ENCODE results near the gene LIMS2.

LIMS2 gene

GRCh38 chr2:127656569-127657231 lies 18.6 kb downstream of the LIMS2 start:
- DNase-seq: no peak

- DNase-seq: no peak
These were observed 19.9 kb downstream of the LIMS2 start for GRCh38 chr2:127655209-127656073.

GRCh38 chr2:127654838-127655175 lies 20.5 kb downstream of the LIMS2 start:
- DNase-seq: no peak

- DNase-seq: no peak
These were observed 21.1 kb downstream of the LIMS2 start for GRCh38 chr2:127654084-127654837.

GRCh38 chr2:127653421-127654083 lies 21.8 kb downstream of the LIMS2 start:
- no peak for DNase-seq

- no peak for DNase-seq
These were observed 22.5 kb downstream of the LIMS2 start for GRCh38 chr2:127652786-127653357.

- DNase-seq: no peak
These were observed 23.3 kb downstream of the LIMS2 start for GRCh38 chr2:127651971-127652550.

GRCh38 chr2:127651381-127651809 lies 23.9 kb downstream of the LIMS2 start:
- DNase-seq: no peak

- DNase-seq: no peak
These were observed 24.4 kb downstream of the LIMS2 start for GRCh38 chr2:127650785-127651380.

- no peak for DNase-seq
These were observed 25.1 kb downstream of the LIMS2 start for GRCh38 chr2:127650041-127650784.

GRCh38 chr2:127649684-127650040 lies 25.7 kb downstream of the LIMS2 start:
- peak; percentile 79 to 80 for DNase-seq

- no peak for DNase-seq
These were observed 26.2 kb downstream of the LIMS2 start for GRCh38 chr2:127649100-127649611.

GRCh38 chr2:127648321-127648720 lies 27.0 kb downstream of the LIMS2 start:
- no peak for DNase-seq

GRCh38 chr2:127647242-127648190 lies 27.8 kb downstream of the LIMS2 start:
- no peak for DNase-seq

- DNase-seq: no peak
These were observed 28.7 kb downstream of the LIMS2 start for GRCh38 chr2:127646487-127647241.

- DNase-seq: no peak
These were observed 29.7 kb downstream of the LIMS2 start, which contains the start of gene GPR17 for GRCh38 chr2:127645395-127646291. Gene GPR17, plus strand, starts transcription at chr2:127646153. Its CDS starts 4,583 bp downstream, at chr2:127650736.

GRCh38 chr2:127645026-127645394 lies 30.3 kb downstream of the LIMS2 start:
- DNase-seq: no peak
